Measurements from ENCODE around the gene OR5J2.
"Not testable (repeated sequence)": the region's sequence is repeated elsewhere in the genome, so short reads cannot be mapped to it uniquely, and the experiment has no call there.

The OR5J2 gene

DNA sequence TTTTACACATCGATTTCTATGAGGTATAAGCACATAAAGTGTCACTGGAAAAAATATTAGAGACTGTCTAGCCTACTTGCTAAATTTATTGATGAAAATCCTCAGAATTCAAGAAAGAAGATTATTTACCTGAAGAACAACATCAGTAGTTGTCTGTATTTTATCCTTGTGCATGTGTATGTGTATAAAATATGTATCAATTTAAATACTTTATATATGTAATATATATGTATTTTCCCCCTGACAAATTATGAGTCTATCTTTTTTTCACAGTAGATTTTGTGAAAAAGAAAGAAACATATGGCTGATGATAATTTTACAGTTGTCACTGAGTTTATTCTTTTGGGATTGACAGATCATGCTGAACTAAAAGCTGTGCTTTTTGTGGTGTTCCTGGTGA is at the start of gene OR5J2:
OR5J2 (plus strand) TSS at position 301 of the 400 bp plus-strand sequence; CDS start at position 301, 0 bp downstream.
- no peak for DNase-seq (ENCODE audit: low read depth)

DNA sequence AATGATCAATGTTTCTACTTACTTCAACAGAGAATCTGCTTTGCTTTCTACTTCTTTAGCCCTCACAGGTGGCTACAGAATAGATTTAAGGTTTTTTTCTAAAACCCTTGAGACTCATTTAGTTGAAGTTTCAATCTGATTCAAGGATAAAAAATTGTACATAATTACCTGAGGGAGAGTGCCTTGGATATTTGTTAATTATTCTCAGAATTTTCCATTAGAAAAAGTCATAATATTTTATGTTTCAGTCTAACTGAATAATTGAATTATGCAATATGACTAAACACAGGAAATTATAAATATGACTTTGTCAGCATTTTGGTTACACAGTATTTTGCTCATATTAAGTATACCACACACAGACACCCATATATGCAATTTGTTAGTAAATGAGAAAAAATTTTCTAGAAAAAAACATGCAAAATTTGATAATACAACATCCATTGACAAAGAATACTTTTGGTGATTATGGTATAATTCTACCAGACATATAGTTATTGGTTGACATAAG is 36.2 kb upstream of the OR5J2 start, which contains the start of gene OR8J3:
OR8J3 (minus strand) TSS at position 51 of the 511 bp plus-strand sequence. CDS start 2,483 bp downstream, outside the sequence.
- DNase-seq (ENCODE audit: low read depth) = no peak

GRCh38 chr11:56143681-56144080 is 32.7 kb upstream of the OR5J2 start:
- not testable (repeated sequence) for DNase-seq (ENCODE audit: low read depth)

- DNase-seq (ENCODE audit: low read depth) = no peak
These were observed 25.0 kb upstream of the OR5J2 start for GRCh38 chr11:56151376-56151775.

GRCh38 chr11:56152333-56152732 is 24.1 kb upstream of the OR5J2 start:
- DNase-seq (ENCODE audit: low read depth) = no peak

DNA sequence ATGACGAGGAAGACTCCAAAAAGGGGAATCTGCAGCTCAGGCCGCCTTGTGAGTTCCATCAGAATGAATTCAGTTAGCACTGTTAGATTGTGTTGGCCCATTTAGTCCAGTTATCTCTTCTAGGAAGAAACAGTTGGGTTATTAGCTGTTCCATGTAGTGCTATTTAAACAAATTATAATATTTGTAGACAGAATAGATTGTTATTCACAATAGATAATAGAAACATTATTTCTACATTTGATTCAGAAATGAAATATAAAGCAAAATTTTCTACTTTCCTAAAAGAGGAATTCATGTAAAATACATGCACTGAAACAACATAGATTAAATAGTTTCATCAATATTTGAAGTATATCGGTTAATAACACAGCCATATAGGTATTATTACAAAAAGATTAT is 16.2 kb upstream of the OR5J2 start, which contains the start of gene OR8K5:
OR8K5 (minus strand) TSS at position 101 of the 400 bp plus-strand sequence; CDS start at position 101, 0 bp downstream.
- DNase-seq (ENCODE audit: low read depth) = no peak

GRCh38 chr11:56163804-56164203 is 12.6 kb upstream of the OR5J2 start:
- no peak for DNase-seq (ENCODE audit: low read depth)

DNA sequence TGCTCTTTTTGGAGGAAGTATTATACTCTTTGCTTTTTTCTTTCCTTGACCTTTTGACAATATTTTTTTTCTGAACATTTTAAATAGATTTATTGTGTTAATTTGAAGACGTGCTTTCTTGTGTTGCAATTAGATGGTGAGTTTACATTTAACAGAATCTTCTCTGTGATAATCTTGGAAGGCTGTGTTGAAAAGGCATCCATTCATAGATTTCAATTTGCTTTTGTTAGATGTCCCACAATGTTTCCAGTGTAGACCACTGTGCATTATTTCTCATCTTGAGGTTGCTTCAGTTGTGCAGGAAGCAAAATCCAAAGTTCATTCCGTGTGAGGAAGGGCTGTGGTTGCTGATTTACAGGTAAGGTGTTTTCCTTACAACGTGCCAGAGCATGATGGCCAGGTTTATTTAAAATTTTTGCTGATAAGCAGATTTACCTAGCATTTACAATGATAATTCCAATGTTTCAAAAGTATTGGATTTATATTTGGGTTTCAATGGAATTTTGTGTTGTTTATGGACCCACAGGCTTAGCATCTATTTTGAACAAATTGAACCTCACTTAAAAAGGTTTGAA is 4.1 kb upstream of the OR5J2 start:
- DNase-seq (ENCODE audit: low read depth) = no peak

DNA sequence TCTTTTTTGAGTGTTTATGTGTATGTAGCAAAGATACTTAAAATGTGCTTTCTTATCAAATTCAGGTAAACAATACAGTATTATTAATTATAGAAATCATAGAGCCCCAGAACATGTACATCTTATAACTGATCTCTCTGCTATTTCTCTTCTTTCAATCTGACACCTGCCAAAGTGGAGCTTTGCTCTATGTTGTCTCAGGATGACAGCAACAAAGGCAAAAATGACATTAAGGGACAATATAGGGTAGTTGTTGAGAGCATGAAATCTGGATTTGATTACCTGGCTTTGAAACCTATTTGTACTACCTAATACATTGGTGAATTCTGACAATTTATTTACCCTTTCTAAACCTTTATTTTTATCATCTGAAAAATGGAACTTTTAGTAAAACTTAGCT is 7.0 kb downstream of the OR5J2 start:
- DNase-seq (ENCODE audit: low read depth) = no peak

- DNase-seq (ENCODE audit: low read depth) = no peak
These were observed 12.2 kb downstream of the OR5J2 start for GRCh38 chr11:56188602-56189001.

- no peak for DNase-seq (ENCODE audit: low read depth)
These were observed 20.3 kb downstream of the OR5J2 start for GRCh38 chr11:56196705-56197104.

DNA sequence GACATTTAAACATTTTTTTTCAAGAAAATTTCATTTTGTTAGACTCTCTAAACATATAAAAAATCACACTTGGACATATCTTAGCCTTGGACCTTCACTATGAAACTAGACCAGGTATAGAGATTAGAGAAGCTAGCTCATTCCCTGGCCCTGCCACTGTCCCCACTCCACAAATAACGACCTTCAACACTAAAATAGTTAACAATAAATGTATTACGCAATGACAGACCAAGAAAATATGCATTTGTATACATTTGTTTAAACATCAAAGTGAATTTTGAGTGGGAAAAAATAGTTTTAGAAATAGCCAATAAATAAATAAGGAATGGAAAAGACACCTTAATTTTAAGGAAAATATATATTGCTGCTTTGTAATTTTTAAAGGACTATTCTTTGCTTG is 20.9 kb downstream of the OR5J2 start:
- DNase-seq (ENCODE audit: low read depth) = no peak

DNA sequence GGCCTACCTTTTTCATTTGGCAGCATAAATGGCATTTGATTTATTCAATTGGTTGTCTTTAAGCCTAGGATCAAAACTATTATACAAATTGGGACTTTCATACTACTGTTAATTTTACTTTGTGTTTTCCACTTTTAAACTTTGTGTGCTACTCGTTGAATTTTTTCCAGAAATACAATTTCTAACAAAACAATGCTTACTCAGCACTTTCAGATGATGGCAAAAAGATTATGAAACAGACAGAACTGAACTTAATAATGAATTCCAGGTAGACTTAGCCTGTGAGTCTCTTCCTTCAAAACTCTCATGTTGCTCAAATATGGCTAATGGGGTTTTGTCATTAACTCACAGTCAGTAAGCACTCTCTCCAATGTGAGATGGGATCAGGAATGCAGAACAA is 31.4 kb downstream of the OR5J2 start:
- DNase-seq (ENCODE audit: low read depth) = no peak

DNA sequence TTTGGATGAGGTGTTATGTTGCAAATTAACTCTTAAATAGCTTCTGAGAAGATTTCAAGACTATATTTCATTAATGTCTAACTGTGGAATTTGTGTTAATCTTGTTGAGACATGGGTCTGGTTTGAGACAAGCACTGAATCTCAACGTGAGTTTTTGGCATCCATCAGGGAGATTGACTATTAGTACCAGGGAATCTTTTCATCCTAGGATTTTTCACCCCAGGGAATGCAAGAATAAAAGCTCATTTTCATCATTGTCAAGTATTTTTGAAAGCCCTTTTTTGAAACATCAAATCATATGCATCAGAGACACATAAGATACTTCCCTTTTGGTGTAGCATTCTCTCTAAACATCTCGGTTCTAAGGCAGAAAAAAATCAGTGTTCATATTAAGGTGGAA is 38.1 kb downstream of the OR5J2 start:
- no peak for DNase-seq (ENCODE audit: low read depth)

GRCh38 chr11:56219735-56220134 is 43.3 kb downstream of the OR5J2 start:
- not testable (repeated sequence) for DNase-seq (ENCODE audit: low read depth)

Measured in stimulated activated CD8-positive, alpha-beta memory T cell treated with anti-CD3 and anti-CD28 coated beads, Interleukin-12 subunit alpha, Interleukin-12 subunit beta, amount 100 ng/mL, for 1 hour (primary cell).